GM13976 (cell line): ENCODE measurements around the gene RNASE11.
A peak's percentile ranks its signal among the peaks of the same experiment; 100 is the strongest.

Experiments
- DNase-seq: peaks from one replicate; pipeline ENCODE4 v3.0.0; 2012; ENCODE audit warnings: low spot score
- in situ Hi-C: fragments of 300-500 bp; cut with MboI; formaldehyde crosslinking; loops from one replicate; pipeline ENCODE4 v1.12.0; 2022; ENCODE audit warnings: low sequenced_read_pairs, mixed read lengths, inconsistent platforms; ENCODE audit not compliant: unreplicated experiment
- TF ChIP-seq, protein P1 (sequence below): IDR thresholded peaks from 2 replicates; pipeline ENCODE4 v1.5.1; 2012; ENCODE audit warnings: borderline replicate concordance, mild to moderate bottlenecking; ENCODE audit not compliant: insufficient read depth; ENCODE audit errors: extremely low read depth, missing control alignments, control extremely low read depth

RNASE11 gene

GRCh38 chr14:20630340-20631022, 42.7 kb upstream of the RNASE11 start:
- DNase-seq = no peak
- in situ Hi-C loops = loop anchor here (10.0 kb wide), 1 partner anchor 54 kb away; the partner anchor contains the start of genes ANG and RNASE4

GRCh38 chr14:20628063-20628854, 40.5 kb upstream of the RNASE11 start:
- DNase-seq = no peak
- TF ChIP-seq, protein P1, sequence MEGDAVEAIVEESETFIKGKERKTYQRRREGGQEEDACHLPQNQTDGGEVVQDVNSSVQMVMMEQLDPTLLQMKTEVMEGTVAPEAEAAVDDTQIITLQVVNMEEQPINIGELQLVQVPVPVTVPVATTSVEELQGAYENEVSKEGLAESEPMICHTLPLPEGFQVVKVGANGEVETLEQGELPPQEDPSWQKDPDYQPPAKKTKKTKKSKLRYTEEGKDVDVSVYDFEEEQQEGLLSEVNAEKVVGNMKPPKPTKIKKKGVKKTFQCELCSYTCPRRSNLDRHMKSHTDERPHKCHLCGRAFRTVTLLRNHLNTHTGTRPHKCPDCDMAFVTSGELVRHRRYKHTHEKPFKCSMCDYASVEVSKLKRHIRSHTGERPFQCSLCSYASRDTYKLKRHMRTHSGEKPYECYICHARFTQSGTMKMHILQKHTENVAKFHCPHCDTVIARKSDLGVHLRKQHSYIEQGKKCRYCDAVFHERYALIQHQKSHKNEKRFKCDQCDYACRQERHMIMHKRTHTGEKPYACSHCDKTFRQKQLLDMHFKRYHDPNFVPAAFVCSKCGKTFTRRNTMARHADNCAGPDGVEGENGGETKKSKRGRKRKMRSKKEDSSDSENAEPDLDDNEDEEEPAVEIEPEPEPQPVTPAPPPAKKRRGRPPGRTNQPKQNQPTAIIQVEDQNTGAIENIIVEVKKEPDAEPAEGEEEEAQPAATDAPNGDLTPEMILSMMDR = no peak
- in situ Hi-C loops = no loop called here

More at GRCh38 chr14:20630340-20631022, 42.7 kb upstream of the RNASE11 start:
- TF ChIP-seq, protein P1 = no peak

DNA sequence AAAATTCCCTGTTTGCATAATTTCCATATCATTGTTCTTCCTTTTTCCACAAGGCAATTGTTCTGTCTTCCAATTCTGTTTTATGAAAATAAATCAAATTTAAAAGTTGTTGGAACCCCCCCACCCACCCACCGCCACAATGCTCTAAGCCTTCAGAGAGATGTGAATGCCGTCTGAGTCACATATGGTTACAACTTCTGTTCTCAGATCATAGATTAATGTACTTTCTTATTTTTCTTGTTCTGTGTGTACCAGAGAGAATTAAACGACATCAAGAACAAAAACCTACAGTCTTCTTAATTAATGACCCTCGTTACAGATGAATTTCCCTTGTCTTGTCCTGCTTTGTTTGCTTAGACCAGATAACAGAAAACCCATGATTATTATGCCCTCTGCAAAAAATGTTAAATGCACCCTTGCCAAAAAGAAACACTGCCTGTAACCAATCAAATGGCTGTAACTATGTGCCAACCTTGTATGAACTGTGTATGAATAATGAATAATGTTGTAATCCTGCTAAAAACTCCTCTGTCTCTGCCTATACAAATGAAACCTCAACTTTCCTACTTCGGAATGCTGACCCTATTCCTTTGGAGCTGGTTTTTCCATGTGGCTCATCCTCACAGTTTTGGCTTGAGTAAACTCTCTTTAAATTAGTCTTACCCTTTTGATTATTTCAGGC, 39.7 kb upstream of the RNASE11 start:
- in situ Hi-C loops = no loop called here
- TF ChIP-seq, protein P1 = no peak
- DNase-seq = no peak

- in situ Hi-C loops = no loop called here
- no peak for DNase-seq
- TF ChIP-seq, protein P1 = no peak
Measured at GRCh38 chr14:20626274-20626673, 38.5 kb upstream of the RNASE11 start.

GRCh38 chr14:20624495-20625070, 36.8 kb upstream of the RNASE11 start:
- peak; percentile 55 for DNase-seq
- TF ChIP-seq, protein P1 = no peak
- in situ Hi-C loops = no loop called here

DNA sequence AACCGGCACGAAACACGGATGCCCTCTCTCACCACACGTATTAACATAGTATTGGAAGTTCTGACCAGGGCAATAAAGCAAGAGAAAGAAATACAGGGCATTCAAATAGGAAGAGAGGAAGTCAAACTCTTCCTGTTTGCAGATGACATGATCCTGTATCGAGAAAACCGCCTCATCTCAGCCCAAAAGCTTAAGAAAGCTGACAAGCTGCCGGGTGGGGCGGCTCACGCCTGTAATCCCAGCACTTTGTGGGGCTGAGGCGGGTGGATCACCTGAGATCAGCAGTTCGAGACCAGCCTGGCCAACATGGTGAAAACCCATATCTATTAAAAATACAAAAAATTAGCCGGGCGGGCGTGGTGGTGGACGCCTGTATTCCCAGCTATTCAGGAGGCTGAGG, 36.0 kb upstream of the RNASE11 start:
- in situ Hi-C loops = no loop called here
- no peak for DNase-seq
- TF ChIP-seq, protein P1 = no peak
